Keratinocyte (primary cell): ENCODE data around the gene CHCHD1. TPM values are rescaled to one million over a fixed set of nuclear protein-coding genes. Genes with fewer than 3 reads are reported as not detected.

Experiments used
- DNase-seq: peaks from one replicate; pipeline ENCODE4 v3.0.0-alpha.2; 2011; ENCODE audit warnings: low read depth, missing footprints, low spot score
- FAIRE-seq: peaks from 2 replicates; lab custom pipeline; 2011; peaks lifted over from hg19 to GRCh38; lab: Jason Lieb, UNC
- H2AFZ ChIP-seq: 2 replicates; pipeline ENCODE4 v1.6.0; 2012; ENCODE audit warnings: low read length, control low read depth, inconsistent platforms; ENCODE audit not compliant: control insufficient read depth
- H3K27ac ChIP-seq: 2 replicates; pipeline ENCODE4 v1.5.1; 2011; ENCODE audit warnings: low read length; ENCODE audit not compliant: control insufficient read depth, insufficient read depth
- H3K27me3 ChIP-seq: 3 replicates; pipeline ENCODE4 v1.6.0; 2011; ENCODE audit warnings: low read length; ENCODE audit not compliant: control insufficient read depth, insufficient read depth; ENCODE audit errors: extremely low read depth
- H3K36me3 ChIP-seq, 2 experiments: 2 replicates in 1 of 2; 3 replicates in 1 of 2; pipeline ENCODE4 v1.5.1; 2011; ENCODE audit warnings: low read length in 2 of 2, mild to moderate bottlenecking in 1 of 2; ENCODE audit not compliant: control insufficient read depth in 2 of 2, insufficient read depth in 2 of 2; ENCODE audit errors: extremely low read depth in 1 of 2
- H3K4me1 ChIP-seq: 3 replicates; pipeline ENCODE4 v1.5.1; 2011; ENCODE audit warnings: low read length; ENCODE audit not compliant: control insufficient read depth, insufficient read depth; ENCODE audit errors: extremely low read depth
- H3K4me2 ChIP-seq: 3 replicates; pipeline ENCODE4 v1.6.0; 2011; ENCODE audit warnings: low read depth, low read length; ENCODE audit not compliant: control insufficient read depth, insufficient read depth; ENCODE audit errors: extremely low read depth
- H3K4me3 ChIP-seq, 3 experiments: fragments of 200-600 bp in 1 of 3; sonication (generic) in 1 of 3; 2 replicates in 2 of 3; 3 replicates in 1 of 3; pipeline ENCODE4 v1.5.1; 2011 to 2016; ENCODE audit warnings: low read length in 3 of 3, mild to moderate bottlenecking in 3 of 3, control low read depth in 2 of 3, inconsistent platforms in 1 of 3, low read depth in 1 of 3, mixed read lengths in 1 of 3, mixed run types in 1 of 3, moderate library complexity in 1 of 3; ENCODE audit not compliant: control insufficient read depth in 2 of 3, insufficient read depth in 2 of 3; ENCODE audit errors: extremely low read depth in 1 of 3
- H3K79me2 ChIP-seq: 2 replicates; pipeline ENCODE4 v1.6.0; 2012; ENCODE audit warnings: low read length; ENCODE audit not compliant: control insufficient read depth, insufficient read depth
- H3K9ac ChIP-seq: 3 replicates; pipeline ENCODE4 v1.6.0; 2011; ENCODE audit warnings: low read length; ENCODE audit not compliant: control insufficient read depth, insufficient read depth; ENCODE audit errors: extremely low read depth
- H3K9me1 ChIP-seq: 3 replicates; pipeline ENCODE4 v1.6.0; 2011; ENCODE audit warnings: low read length; ENCODE audit not compliant: control insufficient read depth, insufficient read depth; ENCODE audit errors: extremely low read depth
- H3K9me3 ChIP-seq: 2 replicates; pipeline ENCODE4 v1.5.1; 2012; ENCODE audit warnings: low read depth, low read length; ENCODE audit not compliant: control insufficient read depth
- H4K20me1 ChIP-seq: 3 replicates; pipeline ENCODE4 v1.6.0; 2011; ENCODE audit warnings: low read length; ENCODE audit not compliant: control insufficient read depth, insufficient read depth; ENCODE audit errors: extremely low read depth
- EZH2 ChIP-seq: IDR thresholded peaks from one replicate; pipeline ENCODE4 v1.6.1; 2012; ENCODE audit warnings: inconsistent platforms, mild to moderate bottlenecking, low read length, moderate library complexity
- dilution Hi-C: fragments of 300-500 bp; cut with MboI; formaldehyde crosslinking; loops from one replicate; pipeline ENCODE4 v1.7.0; 2020; ENCODE audit warnings: low sequenced_read_pairs; ENCODE audit not compliant: extremely low pct_ligation_motif_present
- polyA plus RNA-seq, 5 experiments: library from polyadenylated mRNA; depleted of rRNA in 3 of 5; stranded (reverse) in 3 of 5; stranded (forward) in 1 of 5; unstranded in 1 of 5; fragments of >200 nt; gene quantifications; 1 replicate in 1 of 5; 2 replicates in 3 of 5; 3 replicates in 1 of 5; pipeline versions ENCODE4 v1.2.1 to v1.2.3, GENCODE V29; 2011 to 2012; ENCODE audit warnings: missing spikeins in 2 of 5, low read depth in 1 of 5, low replicate concordance in 1 of 5
- TF ChIP-seq, protein P1 (sequence below), 3 experiments: IDR thresholded peaks in 1 of 3; conservative IDR thresholded peaks in 1 of 3; optimal IDR thresholded peaks in 1 of 3; 2 replicates in 2 of 3; 3 replicates in 1 of 3; pipeline versions ENCODE3 to v1.5.1; 2011; ENCODE audit warnings: low read length in 3 of 3, mild to moderate bottlenecking in 3 of 3, moderate library complexity in 2 of 3, control low read depth in 1 of 3, inconsistent platforms in 1 of 3; ENCODE audit not compliant: insufficient read depth in 2 of 3; ENCODE audit errors: extremely low read depth in 1 of 3

CHCHD1 gene
- polyA plus RNA-seq, 1 donor (not counting 4 experiments of a cell fraction or from before 2014, with no cell fraction given) = 59.8 TPM

DNA sequence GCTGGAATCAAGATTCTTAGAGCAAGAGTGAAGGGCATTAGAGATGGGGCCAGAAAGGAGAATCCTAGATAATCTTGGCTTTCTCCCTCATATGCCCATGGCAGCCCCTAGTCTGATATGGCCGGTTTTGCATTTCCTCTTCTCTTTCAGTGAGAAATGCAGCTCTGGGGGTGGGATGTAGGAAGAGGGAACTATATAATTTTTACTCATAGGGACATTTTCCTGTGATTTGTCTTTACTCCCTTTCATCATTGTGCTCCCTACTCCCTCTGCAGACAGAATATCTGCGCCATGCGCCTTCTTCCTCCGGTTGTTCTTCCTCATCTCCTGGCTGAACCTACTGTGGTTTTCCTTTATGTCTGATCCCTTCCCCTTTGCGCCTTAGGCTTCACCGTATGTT, 16.8 kb upstream of the CHCHD1 start:
- H3K27me3 ChIP-seq = no peaks in the 10 kb centered on the region

DNA sequence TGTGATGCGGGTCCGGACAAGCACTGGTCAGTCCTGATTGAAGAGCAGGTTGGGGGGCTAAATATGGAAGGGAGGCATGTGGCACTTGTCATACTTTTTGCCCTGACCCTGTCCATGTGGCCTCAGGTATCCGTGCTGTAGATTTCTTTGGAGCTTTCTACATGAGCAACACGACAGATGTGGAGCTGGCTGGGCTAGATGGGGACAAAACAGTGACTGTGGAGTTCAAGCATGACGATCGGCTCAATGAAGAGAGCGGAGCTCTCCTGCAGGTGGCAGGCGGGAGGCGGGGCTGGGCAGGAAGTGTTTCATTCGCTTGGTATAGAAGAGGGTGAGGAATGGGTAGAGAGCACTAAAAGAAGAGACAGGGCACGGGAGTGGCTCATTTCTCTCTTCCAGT, 13.0 kb upstream of the CHCHD1 start:
- H3K36me3 ChIP-seq = peaks cover 43 to 52% of the 10 kb centered on the region in 2 experiments
- no peak overlapping the region for H3K9ac ChIP-seq
- dilution Hi-C loops = no loop called here
- no peaks in the 10 kb centered on the region for H4K20me1 ChIP-seq
- FAIRE-seq = no peak
- no peak overlapping the region for H2AFZ ChIP-seq
- no peak overlapping the region for H3K4me2 ChIP-seq
- H3K27ac ChIP-seq = no peak overlapping the region
- no peak overlapping the region for H3K4me3 ChIP-seq
- H3K9me3 ChIP-seq = no peaks in the 10 kb centered on the region
- H3K27me3 ChIP-seq = no peaks in the 10 kb centered on the region
- peaks cover 13% of the 10 kb centered on the region for H3K4me1 ChIP-seq
- H3K9me1 ChIP-seq = no peaks in the 10 kb centered on the region
- peaks cover 8% of the 10 kb centered on the region for H3K79me2 ChIP-seq
- no peak for TF ChIP-seq EZH2
- TF ChIP-seq, protein P1, sequence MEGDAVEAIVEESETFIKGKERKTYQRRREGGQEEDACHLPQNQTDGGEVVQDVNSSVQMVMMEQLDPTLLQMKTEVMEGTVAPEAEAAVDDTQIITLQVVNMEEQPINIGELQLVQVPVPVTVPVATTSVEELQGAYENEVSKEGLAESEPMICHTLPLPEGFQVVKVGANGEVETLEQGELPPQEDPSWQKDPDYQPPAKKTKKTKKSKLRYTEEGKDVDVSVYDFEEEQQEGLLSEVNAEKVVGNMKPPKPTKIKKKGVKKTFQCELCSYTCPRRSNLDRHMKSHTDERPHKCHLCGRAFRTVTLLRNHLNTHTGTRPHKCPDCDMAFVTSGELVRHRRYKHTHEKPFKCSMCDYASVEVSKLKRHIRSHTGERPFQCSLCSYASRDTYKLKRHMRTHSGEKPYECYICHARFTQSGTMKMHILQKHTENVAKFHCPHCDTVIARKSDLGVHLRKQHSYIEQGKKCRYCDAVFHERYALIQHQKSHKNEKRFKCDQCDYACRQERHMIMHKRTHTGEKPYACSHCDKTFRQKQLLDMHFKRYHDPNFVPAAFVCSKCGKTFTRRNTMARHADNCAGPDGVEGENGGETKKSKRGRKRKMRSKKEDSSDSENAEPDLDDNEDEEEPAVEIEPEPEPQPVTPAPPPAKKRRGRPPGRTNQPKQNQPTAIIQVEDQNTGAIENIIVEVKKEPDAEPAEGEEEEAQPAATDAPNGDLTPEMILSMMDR (optimal IDR thresholded peaks at IDR 0.05 in 1 of 3, IDR thresholded peaks at IDR 0.05 in 1 of 3, conservative IDR thresholded peaks at IDR 0.05 in 1 of 3; ENCODE audit: extremely low read depth in 1 of 3, insufficient read depth in 2 of 3, low read length in 3 of 3) = no peak
- no peak for DNase-seq

More for the DNA sequence above, 16.8 kb upstream of the CHCHD1 start:
- Histone ChIP-seq H3K4me3 (no peak overlapping the region), H3K27ac (no peak overlapping the region), H3K9ac (no peak overlapping the region), H2AFZ (no peak overlapping the region), H3K79me2 (peaks cover 2% of the 10 kb centered on the region), H3K9me3 (no peaks in the 10 kb centered on the region), H3K4me1 (peaks cover 23% of the 10 kb centered on the region), H3K9me1 (no peaks in the 10 kb centered on the region), H3K4me2 (no peak overlapping the region), H4K20me1 (no peaks in the 10 kb centered on the region), H3K36me3 (peaks cover 52 to 73% of the 10 kb centered on the region in 2 experiments)
- TF ChIP-seq, protein P1 (optimal IDR thresholded peaks at IDR 0.05 in 1 of 3, IDR thresholded peaks at IDR 0.05 in 1 of 3, conservative IDR thresholded peaks at IDR 0.05 in 1 of 3; ENCODE audit: extremely low read depth in 1 of 3, insufficient read depth in 2 of 3, low read length in 3 of 3) = no peak
- no peak for TF ChIP-seq EZH2
- dilution Hi-C loops = no loop called here
- no peak for DNase-seq
- no peak for FAIRE-seq
